Nephron progenitor cell (in vitro differentiated cells): ENCODE results near the gene TBC1D16.

ENCODE experiments used
- DNase-seq: peaks from one replicate; pipeline ENCODE4 v3.0.0; 2021
- H3K27ac Mint-ChIP-seq: 2 replicates; pipeline ENCODE4 v1.8.0; 2021; ENCODE audit warnings: mild to moderate bottlenecking, moderate library complexity, mixed read lengths
- H3K27me3 Mint-ChIP-seq: 2 replicates; pipeline ENCODE4 v1.8.0; 2021; ENCODE audit warnings: mild to moderate bottlenecking, low read depth, mixed read lengths; ENCODE audit not compliant: poor library complexity
- H3K36me3 Mint-ChIP-seq: 2 replicates; pipeline ENCODE4 v1.8.0; 2021; ENCODE audit warnings: low read depth, mixed read lengths
- H3K4me1 Mint-ChIP-seq: 2 replicates; pipeline ENCODE4 v1.8.0; 2021; ENCODE audit warnings: mixed read lengths
- H3K4me3 Mint-ChIP-seq: 2 replicates; pipeline ENCODE4 v1.8.0; 2021; ENCODE audit warnings: mild to moderate bottlenecking, moderate library complexity, mixed read lengths
- H3K9me3 Mint-ChIP-seq: 2 replicates; pipeline ENCODE4 v1.8.0; 2021; ENCODE audit warnings: mild to moderate bottlenecking, moderate library complexity, mixed read lengths
- TF ChIP-seq, protein P1 (sequence below): fragments of 200-600 bp; sonication (generic); IDR thresholded peaks from 2 replicates; pipeline ENCODE4 v1.5.0; 2021; ENCODE audit warnings: antibody characterized with exemption

TBC1D16 gene

DNA sequence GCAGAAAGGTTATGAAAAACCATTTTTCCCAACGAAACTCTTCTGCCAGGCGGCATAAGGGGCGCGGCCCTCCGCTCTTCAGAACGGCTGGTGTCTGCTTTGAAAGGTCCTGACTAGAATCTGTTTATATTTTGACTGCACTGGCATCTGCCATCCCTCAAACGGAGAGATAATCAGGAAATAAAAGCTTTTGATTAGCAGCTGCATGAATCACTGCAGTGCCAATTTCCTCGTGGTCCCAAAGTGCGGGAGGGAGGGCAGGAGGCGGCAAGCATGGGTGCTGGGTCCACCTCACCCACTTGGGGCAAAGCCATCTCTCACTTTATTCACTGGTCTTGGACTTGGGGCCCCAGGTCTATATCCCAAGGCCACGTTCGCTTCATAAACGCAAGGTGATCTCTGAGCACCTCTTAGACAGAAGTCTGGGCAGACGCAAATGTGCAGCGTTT, 49.7 kb downstream of the TBC1D16 start:
- peaks cover 77% of the 10 kb centered on the region for H3K4me1 Mint-ChIP-seq

DNA sequence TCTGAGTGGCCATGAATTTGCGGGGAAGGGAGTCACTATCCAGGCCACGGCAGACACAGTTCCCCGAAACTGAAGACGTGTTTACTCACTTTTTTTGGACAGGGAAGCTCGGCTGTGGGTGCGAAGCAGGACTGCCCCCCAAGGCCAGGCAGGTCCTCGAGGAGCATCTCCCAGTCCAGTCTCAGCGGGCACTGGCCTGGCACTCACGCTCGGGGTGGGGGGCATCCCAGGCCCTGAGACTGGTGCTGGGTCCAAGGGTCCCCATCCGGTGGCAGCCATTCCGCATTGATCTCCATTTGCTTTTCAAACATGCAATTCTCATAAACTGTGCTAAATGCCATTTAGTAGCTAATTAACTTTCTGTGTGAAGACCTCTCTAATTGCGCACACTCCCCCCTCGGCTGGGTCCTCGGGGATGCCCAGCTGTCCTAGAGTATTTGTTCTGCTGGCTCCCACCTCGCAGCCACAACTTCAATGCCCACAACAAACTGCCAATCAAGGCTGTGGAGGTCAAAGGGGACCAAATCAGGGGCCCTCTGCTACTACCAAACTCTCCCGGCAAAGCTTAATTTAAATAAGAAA, 50.2 kb downstream of the TBC1D16 start:
- DNase-seq = no peak
- peaks cover 76% of the 10 kb centered on the region for H3K4me1 Mint-ChIP-seq
- TF ChIP-seq, protein P1, sequence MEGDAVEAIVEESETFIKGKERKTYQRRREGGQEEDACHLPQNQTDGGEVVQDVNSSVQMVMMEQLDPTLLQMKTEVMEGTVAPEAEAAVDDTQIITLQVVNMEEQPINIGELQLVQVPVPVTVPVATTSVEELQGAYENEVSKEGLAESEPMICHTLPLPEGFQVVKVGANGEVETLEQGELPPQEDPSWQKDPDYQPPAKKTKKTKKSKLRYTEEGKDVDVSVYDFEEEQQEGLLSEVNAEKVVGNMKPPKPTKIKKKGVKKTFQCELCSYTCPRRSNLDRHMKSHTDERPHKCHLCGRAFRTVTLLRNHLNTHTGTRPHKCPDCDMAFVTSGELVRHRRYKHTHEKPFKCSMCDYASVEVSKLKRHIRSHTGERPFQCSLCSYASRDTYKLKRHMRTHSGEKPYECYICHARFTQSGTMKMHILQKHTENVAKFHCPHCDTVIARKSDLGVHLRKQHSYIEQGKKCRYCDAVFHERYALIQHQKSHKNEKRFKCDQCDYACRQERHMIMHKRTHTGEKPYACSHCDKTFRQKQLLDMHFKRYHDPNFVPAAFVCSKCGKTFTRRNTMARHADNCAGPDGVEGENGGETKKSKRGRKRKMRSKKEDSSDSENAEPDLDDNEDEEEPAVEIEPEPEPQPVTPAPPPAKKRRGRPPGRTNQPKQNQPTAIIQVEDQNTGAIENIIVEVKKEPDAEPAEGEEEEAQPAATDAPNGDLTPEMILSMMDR = no peak

More for the DNA sequence above, 49.7 kb downstream of the TBC1D16 start:
- TF ChIP-seq, protein P1 = no peak
- peaks cover 5% of the 10 kb centered on the region for H3K36me3 Mint-ChIP-seq
- H3K4me3 Mint-ChIP-seq = no peak overlapping the region
- no peaks in the 10 kb centered on the region for H3K9me3 Mint-ChIP-seq
- no peak for DNase-seq
- H3K27ac Mint-ChIP-seq = no peak overlapping the region
- peaks cover 2% of the 10 kb centered on the region for H3K27me3 Mint-ChIP-seq

DNA sequence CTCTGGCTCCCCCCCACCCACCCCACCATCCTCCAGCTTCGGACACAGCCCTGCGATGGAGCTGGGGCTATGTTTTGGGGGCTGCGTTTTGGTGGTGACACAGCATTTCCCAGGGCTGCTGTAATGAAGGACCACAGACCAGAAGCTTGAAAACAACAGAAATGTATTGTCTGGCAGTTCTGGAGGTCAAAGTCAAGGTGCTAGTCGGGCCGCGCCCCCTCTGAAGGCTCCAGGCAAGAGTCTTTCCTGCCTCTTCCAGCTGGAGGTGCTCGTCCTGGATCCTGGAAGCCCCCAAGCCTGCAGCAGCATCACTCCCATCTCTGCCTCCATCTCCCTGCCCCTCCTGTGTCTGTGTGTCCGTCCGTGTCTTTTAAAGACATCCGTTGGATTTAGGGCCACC, 50.8 kb downstream of the TBC1D16 start:
- no peak for DNase-seq
- H3K27ac Mint-ChIP-seq = no peak overlapping the region
- peaks cover 9% of the 10 kb centered on the region for H3K36me3 Mint-ChIP-seq
- H3K9me3 Mint-ChIP-seq = no peaks in the 10 kb centered on the region
- no peak overlapping the region for H3K4me3 Mint-ChIP-seq
- TF ChIP-seq, protein P1 = no peak
- peaks cover 2% of the 10 kb centered on the region for H3K27me3 Mint-ChIP-seq
- H3K4me1 Mint-ChIP-seq = peaks cover 76% of the 10 kb centered on the region

More for the DNA sequence above, 50.2 kb downstream of the TBC1D16 start:
- peaks cover 2% of the 10 kb centered on the region for H3K27me3 Mint-ChIP-seq
- peaks cover 5% of the 10 kb centered on the region for H3K36me3 Mint-ChIP-seq
- H3K4me3 Mint-ChIP-seq = no peak overlapping the region
- H3K9me3 Mint-ChIP-seq = no peaks in the 10 kb centered on the region
- no peak overlapping the region for H3K27ac Mint-ChIP-seq

DNA sequence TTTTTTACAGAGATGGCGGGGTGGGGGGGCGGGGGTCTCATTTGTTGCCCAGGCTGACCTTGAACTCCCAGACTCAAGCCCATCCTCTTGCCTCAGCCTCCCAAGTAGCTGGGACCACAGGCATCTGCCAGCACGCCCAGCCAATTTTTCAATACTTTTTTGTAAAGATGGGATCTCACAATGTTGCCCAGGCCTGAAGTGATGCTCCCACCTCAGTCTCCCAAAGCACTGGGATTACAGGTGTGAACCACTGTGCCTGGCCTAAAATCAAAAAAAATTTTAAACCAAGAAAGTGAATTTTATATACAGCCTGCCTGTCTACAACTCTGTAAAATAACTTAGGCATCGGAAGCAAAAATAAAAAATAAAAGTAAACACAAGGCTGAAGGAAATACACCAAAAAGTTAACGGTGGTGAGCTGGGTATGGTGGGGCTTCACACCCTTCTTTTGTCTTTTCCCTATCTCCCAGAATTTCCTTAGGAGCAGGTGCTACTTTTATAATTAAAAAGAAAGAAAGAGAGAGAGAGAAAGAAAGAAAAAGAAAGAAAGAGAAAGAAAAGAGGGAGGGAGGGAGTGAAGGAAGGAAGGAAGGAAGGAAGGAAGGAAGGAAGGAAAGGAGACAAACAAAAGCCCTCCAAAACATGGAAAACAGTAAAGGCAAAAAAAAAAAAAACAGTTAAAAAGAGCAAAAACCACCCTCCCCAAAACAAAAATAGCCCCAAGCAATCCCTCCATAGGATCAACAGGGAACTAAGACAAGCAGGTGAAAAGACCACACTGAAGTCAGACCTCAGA, 51.4 kb downstream of the TBC1D16 start:
- TF ChIP-seq, protein P1 = no peak
- no peak overlapping the region for H3K27ac Mint-ChIP-seq
- H3K4me3 Mint-ChIP-seq = no peak overlapping the region
- peaks cover 2% of the 10 kb centered on the region for H3K27me3 Mint-ChIP-seq
- H3K9me3 Mint-ChIP-seq = no peaks in the 10 kb centered on the region
- peaks cover 76% of the 10 kb centered on the region for H3K4me1 Mint-ChIP-seq
- H3K36me3 Mint-ChIP-seq = peaks cover 9% of the 10 kb centered on the region
- no peak for DNase-seq

DNA sequence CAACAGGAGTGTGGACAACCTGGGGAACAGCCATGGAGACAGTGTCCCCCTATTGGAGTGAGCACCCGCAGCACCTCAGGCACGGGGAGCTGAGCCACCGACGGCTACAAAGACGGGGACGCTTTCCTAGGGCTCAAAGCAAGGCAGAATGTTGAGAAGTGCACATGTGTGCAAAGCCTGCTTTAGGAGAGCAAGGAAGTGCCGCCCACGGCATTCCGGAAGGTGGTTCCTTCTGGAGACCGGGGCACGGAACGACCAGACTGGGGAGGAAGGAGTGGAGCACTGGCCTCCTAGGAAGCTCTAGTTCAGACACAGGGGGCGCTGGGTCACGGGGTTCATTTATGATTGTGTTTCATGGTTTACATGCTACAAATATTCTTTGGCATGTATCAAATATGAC, 52.2 kb downstream of the TBC1D16 start:
- peaks cover 76% of the 10 kb centered on the region for H3K4me1 Mint-ChIP-seq
- no peak for DNase-seq
- TF ChIP-seq, protein P1 = no peak
- peak overlapping the region; percentile 72 for H3K27ac Mint-ChIP-seq
- no peaks in the 10 kb centered on the region for H3K27me3 Mint-ChIP-seq
- no peaks in the 10 kb centered on the region for H3K9me3 Mint-ChIP-seq
- H3K4me3 Mint-ChIP-seq = no peak overlapping the region
- H3K36me3 Mint-ChIP-seq = peaks cover 9% of the 10 kb centered on the region
